CD4-positive, alpha-beta T cell (primary cell): ENCODE measurements around the gene MGAT5B. TPM values are rescaled to one million over a fixed set of nuclear protein-coding genes. Genes with fewer than 3 reads are reported as not detected.

Source experiments
- ATAC-seq: fragments of 200-7000 bp; cut with Tn5 transposase; one replicate; pipeline ENCODE4 v1.10.0; 2022; ENCODE audit warnings: mild to moderate bottlenecking; ENCODE audit not compliant: poor library complexity
- CTCF ChIA-PET: fragments of 350-600 bp; sonication (Branson Sonifier 250); formaldehyde crosslinking; loops from one replicate; lab custom pipeline; 2021; ENCODE audit warnings: antibody characterized with exemption, inconsistent platforms; lab: Charles Lee
- POLR2A ChIA-PET: fragments of 350-600 bp; sonication (Branson Sonifier 250); formaldehyde crosslinking; loops from one replicate; lab custom pipeline; 2021; ENCODE audit warnings: antibody characterized with exemption, inconsistent platforms; lab: Charles Lee
- DNase-seq, 14 experiments: peaks; one replicate each; pipeline ENCODE4 v3.0.0-alpha.2; 2013 to 2020; ENCODE audit warnings: mixed read lengths in 2 of 14
- H3K27ac ChIP-seq, 2 donors: one replicate each; pipeline versions ENCODE4 v1.5.1 to v1.7.0; 2013; ENCODE audit warnings: low read length in 2 of 2, low read depth in 1 of 2, mild to moderate bottlenecking in 1 of 2
- H3K27me3 ChIP-seq, 2 experiments: 1 replicate in 1 of 2; 2 replicates in 1 of 2; pipeline versions ENCODE4 v1.6.1 to v1.7.0; 2013; ENCODE audit warnings: low read length in 2 of 2, control low read depth in 1 of 2, mild to moderate bottlenecking in 1 of 2, moderate library complexity in 1 of 2; ENCODE audit not compliant: insufficient read depth in 2 of 2, control insufficient read depth in 1 of 2
- H3K36me3 ChIP-seq: one replicate; pipeline ENCODE4 v1.6.1; 2013; ENCODE audit warnings: low read length, control low read depth; ENCODE audit not compliant: insufficient read depth
- H3K4me1 ChIP-seq: one replicate; pipeline ENCODE4 v1.6.1; 2013; ENCODE audit warnings: low read length, control low read depth; ENCODE audit not compliant: insufficient read depth
- H3K4me3 ChIP-seq: one replicate; pipeline ENCODE4 v1.5.1; 2013; ENCODE audit warnings: mild to moderate bottlenecking, low read length, moderate library complexity
- H3K9me3 ChIP-seq, 2 experiments: 1 replicate in 1 of 2; 2 replicates in 1 of 2; pipeline versions ENCODE4 v1.6.1 to v1.7.0; 2013; ENCODE audit warnings: low read length in 2 of 2, mild to moderate bottlenecking in 2 of 2, control low read depth in 1 of 2, moderate library complexity in 1 of 2; ENCODE audit not compliant: control insufficient read depth in 1 of 2, insufficient read depth in 1 of 2
- H3K27ac Mint-ChIP-seq: one replicate; pipeline ENCODE4 v1.8.0; 2020; ENCODE audit warnings: mixed read lengths
- H3K27me3 Mint-ChIP-seq: one replicate; pipeline ENCODE4 v1.8.0; 2021; ENCODE audit warnings: mixed read lengths
- H3K36me3 Mint-ChIP-seq: one replicate; pipeline ENCODE4 v1.8.0; 2021; ENCODE audit warnings: low read depth, mixed read lengths
- H3K4me1 Mint-ChIP-seq: one replicate; pipeline ENCODE4 v1.8.0; 2021; ENCODE audit warnings: low read depth, mixed read lengths
- H3K4me3 Mint-ChIP-seq: one replicate; pipeline ENCODE4 v1.8.0; 2020; ENCODE audit warnings: mild to moderate bottlenecking, mixed read lengths
- H3K9me3 Mint-ChIP-seq: one replicate; pipeline ENCODE4 v1.8.0; 2020; ENCODE audit warnings: mixed read lengths
- intact Hi-C, 2 experiments: fragments of 100-400 bp; cut with DNase I in 1 of 2; cut with micrococcal nuclease in 1 of 2; formaldehyde crosslinking; loops; one replicate each; pipeline versions ENCODE4 v1.15.1 to v1.9.0; 2023 to 2025; cut with DNase I, micrococcal nuclease
- total RNA-seq, 174 experiments: library from RNA in 2 of 174; stranded (reverse) in 2 of 174; gene quantifications; one replicate each; pipeline ENCODE4 v1.2.3 and lab custom pipeline; 2021 to 2026
- TF ChIP-seq, protein P1 (sequence below): fragments of 200-600 bp; IDR thresholded peaks from one replicate; pipeline ENCODE4 v1.8.0; 2022; ENCODE audit warnings: antibody characterized with exemption, mild to moderate bottlenecking

The MGAT5B gene
- total RNA-seq, 2 experiments from 2014 or later = 0.28 to 0.77 TPM

DNA sequence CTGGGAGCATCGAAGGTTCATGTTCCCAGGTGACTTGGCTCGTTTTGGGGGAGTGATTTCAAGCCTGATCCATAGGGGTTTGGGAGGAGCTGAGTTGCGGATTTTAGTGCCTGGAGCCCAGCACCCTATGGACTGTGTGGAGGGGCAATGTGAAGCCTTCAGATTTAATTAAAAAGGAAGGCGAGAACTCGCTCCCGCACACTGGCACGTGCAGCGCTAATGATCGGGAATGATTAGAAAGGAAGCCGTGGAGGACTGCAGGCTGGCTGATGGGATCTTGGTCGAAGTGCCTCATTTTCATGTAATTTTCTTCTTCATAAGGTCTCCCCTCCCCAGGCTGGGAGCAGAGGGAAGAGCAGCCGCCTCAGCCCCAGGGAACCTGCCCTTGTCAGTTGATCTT, 12.8 kb downstream of the MGAT5B start:
- H3K27me3 ChIP-seq = no peaks in the 10 kb centered on the region
- no peaks in the 10 kb centered on the region for H3K9me3 ChIP-seq
- ChIA-PET CTCF (no interaction called here), POLR2A (no interaction called here)
- H3K4me3 ChIP-seq = no peak overlapping the region
- H3K27ac ChIP-seq = no peak overlapping the region
- H3K4me1 Mint-ChIP-seq = no peaks in the 10 kb centered on the region
- no peaks in the 10 kb centered on the region for H3K36me3 ChIP-seq
- TF ChIP-seq, protein P1, sequence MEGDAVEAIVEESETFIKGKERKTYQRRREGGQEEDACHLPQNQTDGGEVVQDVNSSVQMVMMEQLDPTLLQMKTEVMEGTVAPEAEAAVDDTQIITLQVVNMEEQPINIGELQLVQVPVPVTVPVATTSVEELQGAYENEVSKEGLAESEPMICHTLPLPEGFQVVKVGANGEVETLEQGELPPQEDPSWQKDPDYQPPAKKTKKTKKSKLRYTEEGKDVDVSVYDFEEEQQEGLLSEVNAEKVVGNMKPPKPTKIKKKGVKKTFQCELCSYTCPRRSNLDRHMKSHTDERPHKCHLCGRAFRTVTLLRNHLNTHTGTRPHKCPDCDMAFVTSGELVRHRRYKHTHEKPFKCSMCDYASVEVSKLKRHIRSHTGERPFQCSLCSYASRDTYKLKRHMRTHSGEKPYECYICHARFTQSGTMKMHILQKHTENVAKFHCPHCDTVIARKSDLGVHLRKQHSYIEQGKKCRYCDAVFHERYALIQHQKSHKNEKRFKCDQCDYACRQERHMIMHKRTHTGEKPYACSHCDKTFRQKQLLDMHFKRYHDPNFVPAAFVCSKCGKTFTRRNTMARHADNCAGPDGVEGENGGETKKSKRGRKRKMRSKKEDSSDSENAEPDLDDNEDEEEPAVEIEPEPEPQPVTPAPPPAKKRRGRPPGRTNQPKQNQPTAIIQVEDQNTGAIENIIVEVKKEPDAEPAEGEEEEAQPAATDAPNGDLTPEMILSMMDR = no peak
- no peaks in the 10 kb centered on the region for H3K36me3 Mint-ChIP-seq
- H3K9me3 Mint-ChIP-seq = no peaks in the 10 kb centered on the region
- H3K4me3 Mint-ChIP-seq = no peak overlapping the region
- H3K4me1 ChIP-seq = no peaks in the 10 kb centered on the region
- ATAC-seq (no peak), DNase-seq (no peak)
- intact Hi-C loops = no loop called here
- no peaks in the 10 kb centered on the region for H3K27me3 Mint-ChIP-seq
- H3K27ac Mint-ChIP-seq = no peak overlapping the region

DNA sequence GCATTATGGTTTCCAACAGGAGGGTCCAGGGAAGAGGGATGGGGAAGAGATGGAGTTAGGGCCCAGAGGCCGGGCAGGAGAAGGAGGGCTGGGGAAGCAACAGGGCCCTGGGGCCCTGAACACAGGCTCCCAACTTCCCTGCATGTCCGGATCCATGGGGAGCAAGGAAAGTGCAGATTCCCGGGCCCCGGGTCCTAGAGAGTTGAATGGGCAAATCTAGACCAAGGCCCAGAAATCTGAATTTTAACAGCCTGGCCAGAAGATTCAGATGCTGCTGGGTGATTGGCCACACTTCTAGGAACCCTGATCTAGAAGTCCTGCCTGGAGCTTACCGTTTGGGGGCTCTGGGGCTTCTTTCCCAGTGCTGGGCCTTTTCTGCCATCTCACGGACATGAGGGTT, 13.2 kb downstream of the MGAT5B start:
- Mint-ChIP-seq H3K4me3 (no peak overlapping the region), H3K36me3 (no peaks in the 10 kb centered on the region), H3K9me3 (no peaks in the 10 kb centered on the region), H3K27me3 (no peaks in the 10 kb centered on the region), H3K4me1 (no peaks in the 10 kb centered on the region), H3K27ac (no peak overlapping the region)
- intact Hi-C loops = no loop called here
- ChIA-PET CTCF (no interaction called here), POLR2A (no interaction called here)
- H3K27ac ChIP-seq = no peak overlapping the region
- H3K27me3 ChIP-seq = no peaks in the 10 kb centered on the region
- no peaks in the 10 kb centered on the region for H3K4me1 ChIP-seq
- ATAC-seq (no peak), DNase-seq (no peak)
- TF ChIP-seq, protein P1 = no peak
- no peak overlapping the region for H3K4me3 ChIP-seq
- no peaks in the 10 kb centered on the region for H3K9me3 ChIP-seq
- H3K36me3 ChIP-seq = no peaks in the 10 kb centered on the region

DNA sequence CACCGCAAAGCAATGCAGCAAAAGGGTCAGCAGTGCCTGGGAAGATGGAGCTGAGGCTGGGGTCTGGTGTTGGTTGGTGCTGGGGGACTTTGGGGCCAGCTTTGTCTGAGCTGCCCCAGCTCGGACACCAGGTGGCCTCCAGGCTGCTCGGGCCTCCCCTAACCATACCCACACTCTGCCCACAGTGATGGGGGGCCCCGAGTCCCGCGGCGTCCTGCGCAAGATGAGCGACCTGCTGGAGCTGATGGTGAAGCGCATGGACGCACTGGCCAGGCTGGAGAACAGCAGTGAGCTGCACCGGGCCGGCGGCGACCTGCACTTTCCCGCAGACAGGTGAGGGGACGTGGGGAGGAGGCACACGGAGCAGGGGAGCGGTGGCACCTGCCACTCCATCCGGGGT, 13.8 kb downstream of the MGAT5B start:
- H3K4me3 Mint-ChIP-seq = no peak overlapping the region
- Histone ChIP-seq H3K27me3 (no peaks in the 10 kb centered on the region), H3K27ac (no peak overlapping the region), H3K36me3 (no peaks in the 10 kb centered on the region), H3K4me3 (no peak overlapping the region), H3K4me1 (no peaks in the 10 kb centered on the region), H3K9me3 (no peaks in the 10 kb centered on the region)
- no peaks in the 10 kb centered on the region for H3K36me3 Mint-ChIP-seq
- no peak for DNase-seq
- POLR2A ChIA-PET = no interaction called here
- no peaks in the 10 kb centered on the region for H3K9me3 Mint-ChIP-seq
- H3K27me3 Mint-ChIP-seq = no peaks in the 10 kb centered on the region
- CTCF ChIA-PET = no interaction called here
- no peak overlapping the region for H3K27ac Mint-ChIP-seq
- TF ChIP-seq, protein P1 = no peak
- intact Hi-C loops = no loop called here
- H3K4me1 Mint-ChIP-seq = no peaks in the 10 kb centered on the region
- ATAC-seq = no peak
